Mononuclear cell (primary cell): ENCODE results near the gene PGAP1. TPM values are rescaled to one million over a fixed set of nuclear protein-coding genes. Genes with fewer than 3 reads are reported as not detected.

Experiments used
- H3K27me3 ChIP-seq: 2 replicates; pipeline ENCODE4 v1.6.0; 2011; ENCODE audit warnings: low read length, control low read depth; ENCODE audit not compliant: insufficient read depth
- H3K4me1 ChIP-seq: 2 replicates; pipeline ENCODE4 v1.5.1; 2011; ENCODE audit warnings: mild to moderate bottlenecking, low read length, control low read depth; ENCODE audit not compliant: insufficient read depth
- H3K4me3 ChIP-seq: 2 replicates; pipeline ENCODE4 v1.5.1; 2011; ENCODE audit warnings: mild to moderate bottlenecking, low read length, moderate library complexity
- H3K9me3 ChIP-seq: 2 replicates; pipeline ENCODE4 v1.5.1; 2011; ENCODE audit warnings: low read depth, mild to moderate bottlenecking, control low read depth, low read length
- total RNA-seq: library from RNA; depleted of rRNA; stranded (reverse); fragments of >200 nt; gene quantifications from one replicate; pipeline ENCODE4 v1.2.3, GENCODE V29; 2012

Gene PGAP1
- total RNA-seq, 1 donor, result 8.8 TPM

DNA sequence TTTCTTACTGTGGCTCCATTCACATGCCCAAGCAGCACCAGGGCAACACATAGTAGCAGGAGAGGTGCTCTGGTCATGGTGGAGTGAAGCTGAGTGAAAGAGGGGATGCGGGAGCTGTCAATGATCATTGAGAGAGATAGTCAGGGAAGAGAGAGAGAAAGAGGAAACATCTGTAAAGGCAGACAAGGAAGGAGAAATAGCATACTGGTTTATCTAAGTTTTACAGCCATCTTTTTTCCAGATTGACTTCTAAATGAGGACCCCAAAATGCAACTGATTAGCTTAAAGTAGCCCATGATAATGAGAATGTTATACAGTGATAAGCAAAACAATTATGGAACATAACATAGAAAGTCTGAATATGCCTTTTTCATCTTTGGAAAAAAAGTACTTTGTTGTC lies 117.2 kb downstream of the PGAP1 start, which contains the start of gene C2orf66:
TSS of gene C2orf66 (minus strand) at position 96 of the 400 bp plus-strand sequence. CDS start at position 77, 19 bp downstream.
- H3K9me3 ChIP-seq, result no peaks in the 10 kb centered on the region
- H3K4me1 ChIP-seq, result no peaks in the 10 kb centered on the region
- no peak within 1 kb of the TSS for H3K4me3 ChIP-seq
- H3K27me3 ChIP-seq, result peaks cover 9% of the 10 kb centered on the region

- Histone ChIP-seq H3K9me3 (no peaks in the 10 kb centered on the region), H3K4me3 (no peak overlapping the region), H3K27me3 (peaks cover 9% of the 10 kb centered on the region), H3K4me1 (no peaks in the 10 kb centered on the region)
Observed at GRCh38 chr2:196808083-196808665, 118.3 kb downstream of the PGAP1 start.

DNA sequence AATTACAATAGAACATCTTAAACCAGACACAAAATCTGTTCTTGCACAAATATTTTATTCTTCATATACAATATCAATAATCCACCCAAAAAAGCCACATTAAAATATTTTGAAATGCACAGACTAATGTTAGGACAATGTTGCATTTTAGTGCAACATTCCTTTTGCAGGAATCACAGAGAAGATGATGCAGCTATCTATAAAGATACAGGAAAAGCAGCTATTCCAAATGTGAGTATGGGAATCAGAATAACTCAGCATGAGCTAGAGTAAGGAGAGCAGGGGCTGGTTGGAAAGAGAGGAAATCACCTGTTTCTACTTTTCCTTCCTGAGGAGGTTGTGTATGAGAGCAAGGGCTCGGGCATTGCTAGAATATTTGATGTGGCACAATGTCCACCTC lies 122.1 kb downstream of the PGAP1 start:
- H3K27me3 ChIP-seq, result peaks cover 5% of the 10 kb centered on the region
- H3K4me1 ChIP-seq, result peaks cover 5% of the 10 kb centered on the region
- H3K4me3 ChIP-seq, result no peak overlapping the region
- no peaks in the 10 kb centered on the region for H3K9me3 ChIP-seq

GRCh38 chr2:196802401-196802800 lies 124.1 kb downstream of the PGAP1 start:
- Histone ChIP-seq H3K27me3 (peaks cover 3% of the 10 kb centered on the region), H3K4me1 (peaks cover 20% of the 10 kb centered on the region)

GRCh38 chr2:196801674-196802261 lies 124.7 kb downstream of the PGAP1 start:
- peaks cover 3% of the 10 kb centered on the region for H3K27me3 ChIP-seq
- no peaks in the 10 kb centered on the region for H3K9me3 ChIP-seq
- H3K4me3 ChIP-seq, result no peak overlapping the region
- peaks cover 20% of the 10 kb centered on the region for H3K4me1 ChIP-seq

More at GRCh38 chr2:196802401-196802800, 124.1 kb downstream of the PGAP1 start:
- Histone ChIP-seq H3K4me3 (no peak overlapping the region), H3K9me3 (no peaks in the 10 kb centered on the region)

DNA sequence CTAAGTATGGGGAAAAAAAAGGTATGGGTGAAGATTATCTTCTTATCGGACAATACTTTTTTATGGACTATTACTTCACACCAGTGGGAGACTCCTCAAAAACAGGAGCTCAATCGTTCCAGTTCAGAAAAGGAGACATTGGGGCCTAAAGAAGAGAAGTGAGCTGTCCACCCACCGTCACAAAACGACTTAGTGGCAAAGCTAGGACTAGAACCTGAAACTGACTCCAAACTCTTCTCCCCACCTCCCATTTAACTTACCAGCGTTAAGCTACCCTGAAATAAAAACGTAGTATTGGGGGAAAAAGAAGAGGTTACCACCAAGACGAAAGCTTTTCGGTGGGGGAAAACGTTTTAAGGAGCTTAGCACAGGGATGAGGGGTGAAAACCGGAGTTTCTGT lies 127.5 kb downstream of the PGAP1 start:
- Histone ChIP-seq H3K9me3 (no peaks in the 10 kb centered on the region), H3K4me1 (peaks cover 20% of the 10 kb centered on the region), H3K4me3 (peak overlapping the region; percentile 91), H3K27me3 (no peaks in the 10 kb centered on the region)

DNA sequence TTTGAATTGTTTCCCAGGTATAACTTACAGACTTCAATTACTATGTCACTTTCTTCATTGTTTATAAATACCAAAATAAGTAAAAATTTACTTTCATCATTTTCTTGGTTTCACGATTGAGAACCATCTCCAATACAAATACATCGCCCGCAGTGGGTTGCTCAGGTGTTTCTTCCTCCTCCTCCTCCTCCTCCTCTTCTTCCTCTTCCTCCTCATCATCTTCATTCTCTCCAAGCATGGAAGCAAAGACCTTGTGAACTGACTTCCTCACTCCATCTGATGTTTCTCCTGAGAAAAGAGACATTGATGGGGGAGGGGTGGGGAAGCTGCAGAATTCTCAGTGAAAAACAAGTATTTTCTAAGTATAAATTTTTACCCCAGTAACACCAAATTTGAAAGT lies 133.6 kb downstream of the PGAP1 start:
- Histone ChIP-seq H3K9me3 (no peaks in the 10 kb centered on the region), H3K4me1 (peaks cover 3% of the 10 kb centered on the region), H3K27me3 (no peaks in the 10 kb centered on the region), H3K4me3 (no peak overlapping the region)

DNA sequence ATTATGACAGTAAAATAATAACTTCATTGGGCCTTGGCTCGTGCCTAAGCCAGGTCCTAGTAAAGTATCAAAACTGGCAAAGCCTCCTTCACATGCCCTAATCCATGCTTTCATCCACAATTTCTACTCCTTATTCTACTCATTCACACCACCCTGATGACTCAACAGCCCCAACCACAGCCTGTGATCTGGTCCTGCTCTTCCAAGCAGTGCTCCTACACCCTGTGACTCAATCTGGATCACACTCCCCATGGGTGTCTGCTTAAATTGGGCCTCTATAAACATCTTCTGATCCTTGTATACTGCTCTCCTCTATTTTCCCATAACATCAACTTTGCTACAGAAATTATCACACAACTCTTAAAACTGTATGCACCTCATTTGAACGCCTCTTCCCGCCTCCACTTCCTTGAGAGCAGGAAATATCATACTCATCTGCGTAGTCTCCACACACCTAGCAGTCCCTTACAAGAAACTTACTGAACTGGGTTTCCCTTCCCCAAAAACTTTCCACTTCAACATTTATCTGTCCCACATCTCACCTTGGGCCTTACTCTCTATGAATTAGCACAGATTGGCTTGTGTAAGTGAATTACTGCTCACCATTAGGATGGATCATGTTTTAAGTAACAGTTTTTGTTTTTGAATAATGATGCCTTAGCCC lies 142.9 kb downstream of the PGAP1 start:
- Histone ChIP-seq H3K9me3 (no peaks in the 10 kb centered on the region), H3K4me1 (no peaks in the 10 kb centered on the region), H3K4me3 (no peak overlapping the region), H3K27me3 (no peaks in the 10 kb centered on the region)

Other genes starting within 250 kb of the PGAP1 start
- 34.5 TPM for gene GTF3C3, start 127.0 kb downstream of the PGAP1 start, total RNA-seq
- not detected for gene C2orf66, start 117.4 kb downstream of the PGAP1 start, total RNA-seq